22Rv1 (cell line): ENCODE data around the gene POTEB3.
"Not testable (repeated sequence)": the region's sequence is repeated elsewhere in the genome, so short reads cannot be mapped to it uniquely, and the experiment has no call there.

ENCODE experiments used
- CTCF ChIP-seq: fragments of 450-650 bp; IDR thresholded peaks from 2 replicates; pipeline ENCODE4 v1.5.1; 2017; ENCODE audit warnings: mild to moderate bottlenecking
- ZFX ChIP-seq: fragments of 450-650 bp; IDR thresholded peaks from 2 replicates; pipeline ENCODE4 v1.6.1; 2017; ENCODE audit warnings: antibody characterized with exemption, borderline replicate concordance

GRCh38 chr15:21440399-21440798 lies at the start of gene POTEB3:
- TF ChIP-seq CTCF, ZFX: not testable (repeated sequence)
